Fibroblast of skin of right quadriceps (primary cell): Measurements from ENCODE around the gene GPATCH3.
"Not testable (repeated sequence)": the region's sequence is repeated elsewhere in the genome, so short reads cannot be mapped to it uniquely, and the experiment has no call there.

Experiments used
- DNase-seq: peaks from one replicate; pipeline ENCODE4 v3.0.0-alpha.2; 2013

Gene GPATCH3

DNA sequence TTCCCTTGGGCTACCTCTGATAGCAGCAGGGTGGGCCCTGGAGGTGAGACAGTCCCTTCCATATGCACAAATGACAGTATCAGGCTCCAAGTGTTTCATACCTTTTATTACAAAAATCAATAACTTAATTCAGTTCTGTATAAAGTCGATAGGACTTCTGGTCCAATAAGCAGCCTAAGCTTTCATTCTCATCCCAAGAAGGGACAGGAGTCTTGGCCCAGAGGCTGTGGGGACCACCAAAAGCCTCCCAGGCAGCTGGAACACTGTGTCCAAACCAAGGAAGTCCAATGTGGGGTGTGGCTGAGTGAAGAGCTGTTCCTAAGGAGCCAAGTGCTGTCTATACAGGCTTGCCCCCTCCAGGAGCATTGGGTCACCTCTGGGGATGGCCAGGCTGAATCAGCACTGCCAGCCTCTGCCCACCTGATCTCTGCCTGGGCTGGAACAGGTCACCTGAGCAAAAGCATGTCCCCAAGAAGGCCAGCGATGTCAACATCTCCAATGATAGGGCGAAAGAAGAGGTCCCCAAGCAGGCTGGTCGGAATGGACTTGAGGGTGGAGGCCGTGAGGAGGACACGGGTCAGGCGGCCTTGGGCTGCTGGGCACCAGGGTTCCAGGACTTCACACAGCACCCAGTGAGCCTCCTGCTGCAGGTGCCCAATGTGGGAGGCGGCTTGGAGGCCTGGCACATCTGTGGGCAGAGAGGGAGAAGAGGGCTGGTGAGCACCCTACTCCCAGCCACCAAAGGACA is 11.3 kb upstream of the GPATCH3 start:
- no peak for DNase-seq

DNA sequence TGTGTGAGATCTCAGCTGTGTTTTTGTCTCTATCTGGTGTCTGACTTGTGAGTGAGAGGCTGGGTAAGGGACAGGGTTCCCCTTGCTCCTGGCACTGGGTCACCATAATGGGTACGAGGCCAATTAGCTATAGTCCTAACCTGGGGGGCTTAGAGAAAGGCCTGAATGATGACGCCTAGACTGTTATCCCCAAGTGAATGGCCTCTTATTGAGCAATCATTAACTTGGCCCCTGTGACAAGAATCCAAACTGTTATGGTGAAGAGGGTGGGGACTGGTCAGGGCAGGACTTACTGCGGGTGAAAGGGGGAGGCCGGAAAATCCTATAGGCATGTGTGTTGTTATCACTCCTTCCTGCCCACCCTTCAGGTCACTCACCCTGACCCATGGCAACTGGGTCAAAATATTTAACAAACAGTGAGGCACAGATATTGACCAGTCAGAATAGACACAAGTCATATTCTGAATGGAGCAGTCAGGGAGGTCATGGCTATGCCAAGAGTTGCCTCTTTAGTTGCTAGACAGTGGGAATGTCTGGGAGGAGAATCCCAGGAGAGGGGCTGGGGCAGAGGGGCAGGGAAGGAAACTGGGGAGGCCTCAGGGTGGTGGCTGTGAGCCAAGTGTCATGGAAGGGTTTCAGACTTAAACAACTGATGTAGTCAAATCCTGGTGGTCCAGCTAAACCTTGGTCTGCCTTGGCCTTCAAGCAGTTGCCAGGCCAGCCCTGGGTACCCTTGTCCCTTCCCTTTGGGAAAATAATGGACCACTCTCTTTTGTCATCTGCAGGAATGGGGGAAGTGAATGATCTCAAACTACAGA is 10.3 kb upstream of the GPATCH3 start:
- no peak for DNase-seq

DNA sequence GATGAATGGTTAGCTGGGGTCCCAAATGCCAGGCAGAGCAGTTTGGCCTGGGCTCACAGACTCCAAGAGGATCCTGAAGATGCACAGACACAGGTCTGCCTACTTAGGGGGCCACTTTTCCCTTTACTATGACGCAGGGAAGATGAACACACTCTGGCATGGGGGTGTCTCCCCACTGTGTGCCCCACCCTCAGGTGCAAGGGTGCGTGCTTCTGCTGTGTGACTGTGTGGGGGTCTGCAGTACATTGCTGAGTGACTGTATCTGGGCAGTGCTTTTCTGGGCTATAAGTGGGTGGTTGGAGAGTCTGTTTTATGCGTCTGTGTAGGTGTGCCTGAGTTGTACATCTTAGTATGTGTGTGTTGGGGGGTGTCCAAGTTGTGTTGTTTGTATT is 9.7 kb upstream of the GPATCH3 start:
- DNase-seq = no peak

DNA sequence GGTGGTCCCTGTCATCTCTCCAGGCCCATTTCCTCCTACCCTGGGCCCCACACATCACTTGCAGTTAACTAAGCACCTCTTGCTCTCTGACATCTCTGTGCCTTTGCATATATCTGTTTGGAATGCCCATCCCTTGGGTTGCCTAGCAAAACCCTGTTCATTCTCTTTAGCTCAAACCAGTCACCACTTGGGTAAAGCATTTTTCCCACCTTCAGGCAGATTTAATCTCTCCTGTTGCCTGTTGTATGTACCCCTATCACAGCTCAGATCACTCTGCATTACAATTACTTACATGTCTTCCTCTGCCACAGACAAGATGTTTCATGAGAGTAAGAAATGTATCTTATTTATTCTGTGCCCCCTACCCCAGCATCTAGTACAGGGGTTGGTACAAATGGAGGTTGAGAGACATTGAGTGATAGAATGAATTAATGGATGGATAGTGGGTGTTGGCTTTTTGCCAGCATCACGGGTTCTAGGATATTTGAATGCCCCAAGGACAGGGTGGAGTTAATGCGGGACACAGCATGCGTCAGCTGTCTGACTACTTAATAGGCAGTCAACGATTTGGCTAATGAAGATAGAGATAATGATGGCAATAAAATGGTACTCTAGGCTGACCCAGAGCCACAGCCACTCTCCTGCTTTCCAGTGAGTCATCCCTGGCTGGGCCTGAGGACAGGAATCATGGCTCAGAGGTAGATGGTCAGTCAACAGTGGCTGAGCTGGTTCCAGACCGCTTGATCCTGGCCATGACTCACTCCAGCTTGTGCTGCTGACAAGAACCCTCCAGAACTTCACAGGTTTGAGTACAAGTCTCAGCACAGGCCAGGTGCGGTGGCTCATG is 7.0 kb upstream of the GPATCH3 start:
- DNase-seq = peak; percentile 21

DNA sequence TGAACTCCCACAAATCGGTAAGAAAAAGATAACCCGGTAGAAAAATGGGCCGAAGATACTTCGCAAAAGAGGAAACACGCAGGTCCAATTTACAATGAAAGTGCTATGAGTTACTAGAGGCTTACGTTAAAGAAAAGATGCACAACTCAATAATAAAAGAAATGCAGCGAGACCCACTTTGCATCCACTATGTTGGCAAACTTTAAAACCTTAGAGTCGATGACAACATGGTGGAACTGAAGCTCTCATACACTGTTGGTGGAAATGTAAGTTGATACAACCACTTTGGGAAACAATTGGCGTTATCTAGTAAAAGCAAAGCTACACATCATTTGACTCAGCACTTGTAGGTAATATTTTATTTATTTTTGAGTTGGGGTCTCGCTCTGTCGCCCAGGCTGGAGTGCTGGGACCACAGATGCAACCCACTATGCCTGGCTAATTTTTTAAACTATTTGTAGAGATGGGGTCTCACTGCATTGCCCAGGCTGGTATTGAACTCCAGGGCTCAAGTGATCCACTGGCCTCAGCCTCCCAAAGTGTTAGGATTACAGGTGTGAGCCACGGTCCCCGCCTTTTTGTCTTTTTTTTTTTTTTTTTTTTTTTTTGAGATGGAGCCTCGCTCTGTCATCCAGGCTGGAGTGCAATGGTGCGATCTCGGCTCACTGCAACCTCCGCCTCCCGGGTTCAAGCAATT is 696 bp upstream of the GPATCH3 start:
- no peak for DNase-seq

DNA sequence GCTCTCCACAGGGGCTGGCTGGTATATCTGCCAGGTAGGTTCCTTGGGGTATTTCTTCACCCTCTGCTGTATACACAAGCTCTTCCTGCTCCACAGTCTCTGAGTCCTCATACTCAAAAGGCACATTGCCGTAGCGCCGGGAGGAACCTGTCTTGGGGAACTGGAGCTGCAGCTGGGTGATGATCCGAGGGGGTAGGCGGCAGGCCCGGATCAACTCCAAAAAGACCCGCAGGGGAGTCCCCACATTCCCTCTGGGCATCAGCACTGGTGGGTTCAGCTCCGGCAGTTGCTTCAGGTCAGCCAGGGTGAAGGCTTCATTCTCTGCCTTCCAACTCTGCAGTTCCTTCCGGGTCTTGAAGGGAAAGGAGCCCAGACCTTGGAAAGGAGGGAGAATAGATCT is 2.9 kb downstream of the GPATCH3 start:
- DNase-seq = no peak

- DNase-seq = no peak
Observed at GRCh38 chr1:26894263-26894662, 6.0 kb downstream of the GPATCH3 start.

- DNase-seq = no peak
Observed at GRCh38 chr1:26890467-26890796, 9.8 kb downstream of the GPATCH3 start.

DNA sequence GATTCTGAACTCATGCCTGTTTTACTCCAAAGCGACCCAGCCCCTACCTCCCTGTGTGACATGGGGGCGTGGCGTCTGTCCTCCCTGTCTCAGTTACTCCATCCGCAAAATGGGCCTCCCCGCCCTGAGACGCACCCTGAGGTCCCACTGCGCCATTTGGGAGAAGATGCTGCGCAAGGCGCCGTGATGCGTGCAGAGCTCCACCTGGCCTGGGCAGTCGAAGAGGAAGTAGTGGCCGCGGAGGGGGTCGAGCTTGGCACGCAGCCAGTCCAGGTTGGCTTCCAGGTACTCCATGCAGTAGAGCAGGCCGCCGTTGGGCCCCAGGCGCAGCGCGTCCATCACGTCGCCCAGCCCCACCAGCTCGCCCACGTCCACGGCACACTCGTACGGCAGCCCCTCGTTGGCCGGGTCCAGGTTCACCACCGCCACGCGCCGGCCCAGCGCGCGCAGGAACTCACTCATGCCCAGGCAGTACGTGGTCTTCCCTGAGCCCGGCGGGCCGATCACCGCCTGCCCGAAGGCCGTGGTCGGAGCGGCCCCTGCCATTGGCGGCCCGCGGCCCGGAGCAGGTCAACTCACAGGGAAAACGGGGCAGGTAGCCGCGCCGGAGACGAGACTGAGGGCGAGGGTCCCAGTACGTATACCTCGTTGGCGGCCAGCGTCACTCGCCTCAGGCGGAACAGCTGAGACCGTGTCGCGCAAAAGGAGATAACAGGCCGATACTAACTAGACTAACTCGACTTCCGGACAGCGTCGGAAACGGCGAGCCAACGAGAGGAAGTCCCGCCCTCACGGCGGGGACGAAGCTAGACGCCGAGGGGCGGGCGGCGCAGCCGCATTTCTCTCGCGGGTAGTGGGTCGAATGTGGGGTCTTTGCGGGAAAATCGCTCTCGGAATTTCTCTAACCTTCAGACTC is 10.5 kb downstream of the GPATCH3 start, which contains the start of gene GPN2:
TSS of gene GPN2 (minus strand) at position 733 of the 916 bp plus-strand sequence. CDS start at position 546, 187 bp downstream.
- DNase-seq = peak; percentile 70

DNA sequence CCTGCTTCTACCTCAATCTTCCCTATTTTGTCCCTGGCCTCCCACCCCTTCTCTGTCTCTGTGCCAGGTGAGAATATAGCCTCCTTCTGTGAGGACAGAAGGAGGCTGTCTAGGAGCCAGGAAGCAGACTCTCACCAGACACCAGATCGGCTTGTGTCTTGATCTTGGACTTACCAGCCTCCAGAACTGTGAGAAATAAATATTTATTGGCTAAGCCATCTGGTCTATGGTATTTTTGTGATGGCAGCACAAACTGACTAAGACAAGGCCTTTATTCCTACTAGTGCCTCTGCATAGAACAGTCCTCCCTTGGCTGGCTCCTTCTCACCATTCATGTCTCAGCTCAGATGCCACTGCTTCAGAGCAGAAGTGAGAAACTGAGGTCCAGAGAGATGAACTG is 12.0 kb downstream of the GPATCH3 start:
- DNase-seq = no peak

DNA sequence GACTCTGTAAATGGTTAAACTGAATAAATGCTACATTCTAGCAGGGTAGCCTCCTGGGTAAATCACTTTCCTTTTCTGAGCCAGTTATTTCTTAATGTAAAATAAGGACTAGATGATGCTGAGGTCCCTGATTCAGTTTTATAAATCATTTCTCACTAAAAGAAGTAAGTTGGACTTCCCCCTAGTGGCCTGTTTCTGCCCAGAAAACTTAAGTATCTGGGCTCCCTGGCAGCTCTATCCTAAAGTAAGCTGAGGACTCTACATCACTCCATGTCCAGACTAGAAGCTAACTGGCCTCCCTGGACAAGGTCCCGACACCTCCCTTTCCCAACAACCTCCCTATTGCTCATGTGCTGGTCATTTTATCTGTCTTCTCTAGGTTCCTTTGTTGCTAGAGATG is 13.1 kb downstream of the GPATCH3 start:
- peak; percentile 19 for DNase-seq

GRCh38 chr1:26882696-26883463 is 17.4 kb downstream of the GPATCH3 start:
- DNase-seq = no peak

- DNase-seq = not testable (repeated sequence)
Observed at GRCh38 chr1:26881611-26882010, 18.7 kb downstream of the GPATCH3 start.

DNA sequence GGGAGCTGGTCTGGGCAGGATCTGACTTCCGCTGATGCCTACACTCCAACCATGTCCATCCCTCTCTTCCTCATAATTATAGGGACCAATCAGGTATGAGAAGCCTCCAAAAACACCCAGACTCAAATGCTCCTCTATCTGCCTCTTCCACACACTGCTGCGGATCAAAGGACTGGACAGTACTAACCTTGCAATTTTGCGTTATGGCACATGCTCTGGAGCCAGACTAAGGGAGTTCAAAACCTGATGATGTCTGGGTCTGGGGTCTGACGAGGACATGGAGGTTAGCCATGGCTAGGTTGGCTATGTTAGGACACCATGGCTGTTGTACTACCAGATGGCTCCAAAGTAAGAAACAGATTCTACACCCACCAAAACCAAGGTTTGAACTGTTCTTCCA is 20.5 kb downstream of the GPATCH3 start:
- no peak for DNase-seq

GRCh38 chr1:26877326-26877725 is 22.9 kb downstream of the GPATCH3 start:
- DNase-seq = no peak

- DNase-seq = no peak
Observed at GRCh38 chr1:26874896-26875295, 25.4 kb downstream of the GPATCH3 start.

GRCh38 chr1:26873097-26873496 is 27.2 kb downstream of the GPATCH3 start:
- DNase-seq = not testable (repeated sequence)

DNA sequence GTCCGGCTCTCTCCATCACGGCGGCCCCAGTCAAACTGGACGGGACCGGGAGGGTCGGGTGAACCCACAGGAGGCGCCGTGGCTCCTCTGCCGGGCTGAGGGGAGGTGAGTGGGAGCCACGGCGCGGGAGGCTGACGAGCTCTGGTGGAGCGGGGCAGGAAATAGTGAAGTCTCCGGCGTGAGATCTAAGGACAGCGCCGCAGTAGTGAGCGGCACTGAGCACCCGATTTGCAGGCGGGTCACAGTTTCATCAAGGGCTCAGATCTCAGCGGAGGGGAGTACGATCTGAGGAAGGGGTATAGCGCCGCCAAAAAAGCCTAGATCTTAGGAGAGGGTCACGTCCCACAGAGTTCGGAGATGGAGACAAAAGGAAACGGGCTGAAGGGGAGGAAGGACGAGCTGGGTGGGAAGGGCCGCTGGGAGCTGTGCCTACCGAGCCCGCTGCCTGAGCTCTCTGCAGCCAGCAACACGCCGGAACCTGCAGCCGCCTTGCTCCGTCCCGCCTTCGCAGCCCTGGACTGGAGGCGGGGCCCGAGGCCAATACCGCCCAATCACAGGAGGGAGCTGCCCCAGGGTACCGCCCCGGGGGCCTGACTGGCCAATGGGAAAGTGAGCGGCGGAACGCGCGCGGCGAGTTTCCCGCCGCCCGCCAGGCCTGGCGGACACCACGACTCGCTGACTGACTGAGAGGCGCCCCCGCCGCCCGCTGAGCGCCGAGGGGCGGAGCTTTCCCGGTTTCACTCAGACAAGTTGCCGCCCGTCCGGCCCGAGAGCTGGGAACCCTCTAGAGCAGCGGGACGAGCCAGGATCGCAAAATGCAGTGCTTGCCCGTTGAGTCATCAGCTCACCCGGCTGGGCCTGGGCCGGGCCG is 35.4 kb downstream of the GPATCH3 start:
- peak; percentile 98 for DNase-seq

DNA sequence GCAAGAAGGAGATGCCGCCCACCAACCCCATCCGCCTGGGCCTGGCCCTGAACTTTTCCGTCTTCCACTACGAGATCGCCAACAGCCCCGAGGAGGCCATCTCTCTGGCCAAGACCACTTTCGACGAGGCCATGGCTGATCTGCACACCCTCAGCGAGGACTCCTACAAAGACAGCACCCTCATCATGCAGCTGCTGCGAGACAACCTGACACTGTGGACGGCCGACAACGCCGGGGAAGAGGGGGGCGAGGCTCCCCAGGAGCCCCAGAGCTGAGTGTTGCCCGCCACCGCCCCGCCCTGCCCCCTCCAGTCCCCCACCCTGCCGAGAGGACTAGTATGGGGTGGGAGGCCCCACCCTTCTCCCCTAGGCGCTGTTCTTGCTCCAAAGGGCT is 36.6 kb downstream of the GPATCH3 start:
- no peak for DNase-seq
